ENCODE results near the gene GPR183.

GPR183 gene

GRCh38 chr13:99311137-99311536 is 3.9 kb upstream of the GPR183 start:
- peak; percentile 44 for DNase-seq

DNA sequence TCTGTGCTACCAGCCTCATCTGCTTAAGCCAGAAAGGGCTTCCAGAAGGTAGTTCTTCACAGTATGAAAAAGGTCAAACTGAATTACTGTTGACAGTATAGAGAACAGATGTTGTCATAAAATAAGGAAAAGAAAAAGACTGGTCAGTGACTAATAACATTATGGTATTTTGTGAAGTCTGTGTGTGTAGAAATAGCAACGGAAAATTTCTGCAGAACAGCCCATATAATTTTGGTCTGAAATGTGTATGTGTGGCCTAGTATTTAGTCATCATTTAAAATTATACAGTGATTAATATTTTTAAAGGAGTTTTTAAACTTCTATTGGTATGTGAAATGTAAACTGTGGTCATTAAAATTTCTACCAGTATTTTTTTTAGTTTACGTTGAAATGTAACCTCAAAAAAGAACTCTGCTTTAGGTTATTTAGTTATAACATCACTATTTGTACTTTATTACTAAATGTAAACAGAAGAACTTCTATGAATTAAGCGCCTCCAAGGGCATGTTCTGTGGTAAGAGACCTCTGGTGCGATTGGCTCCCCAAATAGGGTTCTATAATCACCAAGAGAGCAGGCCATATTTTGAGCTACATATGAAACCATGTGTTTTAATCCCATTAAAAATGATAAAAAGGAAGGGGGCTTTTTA is 3.3 kb upstream of the GPR183 start:
- peak; percentile 90 for DNase-seq

DNA sequence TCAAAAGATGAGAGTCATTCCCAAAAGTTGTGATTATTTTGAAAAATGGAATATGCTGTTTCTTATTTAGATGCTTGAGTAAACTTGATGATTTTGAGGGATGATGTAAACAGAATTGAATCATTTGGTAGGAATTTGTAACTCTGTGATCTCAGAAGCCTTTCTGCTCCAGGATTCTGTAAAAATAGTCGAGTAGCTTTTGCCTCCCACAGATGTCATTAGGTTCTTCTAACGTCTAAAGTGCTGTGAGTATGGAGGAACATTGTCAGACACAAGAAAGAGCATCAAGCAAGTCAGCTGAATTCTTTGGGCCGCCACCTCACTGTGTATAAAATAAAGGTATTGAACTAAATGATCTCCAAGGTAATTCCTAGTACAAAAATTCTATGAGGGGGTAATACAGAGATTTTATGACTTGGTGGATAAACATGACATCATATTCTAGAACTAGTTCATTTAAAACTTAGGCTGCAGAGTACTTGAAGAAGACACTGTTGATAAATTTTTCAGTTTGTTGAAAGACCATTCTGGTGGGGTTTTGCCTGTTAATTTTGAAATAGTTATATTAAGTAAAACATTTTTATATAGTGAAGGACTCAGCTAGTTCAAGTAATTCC is 1.4 kb upstream of the GPR183 start:
- peak; percentile 59 for DNase-seq

DNA sequence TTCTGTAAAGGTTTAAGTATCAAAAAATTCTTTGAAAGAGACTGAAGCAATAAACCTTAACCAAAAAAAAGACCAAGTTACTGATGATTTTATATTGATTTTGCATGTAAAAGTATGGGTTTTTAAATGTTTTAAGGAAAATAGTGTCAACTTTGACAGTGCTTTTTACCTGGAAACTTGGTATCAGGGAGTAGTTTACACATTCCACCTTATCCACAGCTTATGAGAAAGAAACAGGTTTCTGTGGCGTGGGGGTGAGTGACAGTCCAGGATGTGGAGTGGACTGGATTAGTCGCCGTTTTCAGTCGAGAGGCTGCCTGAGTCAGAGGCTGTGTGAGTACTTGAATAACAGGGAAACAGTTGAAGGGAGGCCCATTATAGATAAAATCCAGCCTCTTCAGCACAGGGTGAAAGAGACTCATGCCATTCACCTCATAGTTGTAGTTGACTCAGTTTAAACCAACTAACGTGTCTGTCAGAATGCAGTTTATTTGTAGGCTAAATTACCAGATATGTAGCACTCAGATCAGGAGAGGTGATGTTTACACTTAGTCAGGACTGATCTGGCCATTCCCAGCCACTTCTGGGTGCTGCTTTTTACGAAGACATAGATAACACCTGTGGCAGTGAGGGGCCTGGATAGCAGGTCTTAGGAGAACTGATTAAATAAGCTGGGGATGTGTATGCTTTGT is 595 bp upstream of the GPR183 start:
- DNase-seq = peak; percentile 79

GRCh38 chr13:99305566-99305965 is 1.6 kb downstream of the GPR183 start:
- DNase-seq = no peak

- DNase-seq = no peak
Measured at GRCh38 chr13:99305158-99305557, 2.0 kb downstream of the GPR183 start.

GRCh38 chr13:99304541-99304940 is 2.7 kb downstream of the GPR183 start:
- DNase-seq = no peak

GRCh38 chr13:99303863-99304521 is 3.2 kb downstream of the GPR183 start:
- no peak for DNase-seq

DNA sequence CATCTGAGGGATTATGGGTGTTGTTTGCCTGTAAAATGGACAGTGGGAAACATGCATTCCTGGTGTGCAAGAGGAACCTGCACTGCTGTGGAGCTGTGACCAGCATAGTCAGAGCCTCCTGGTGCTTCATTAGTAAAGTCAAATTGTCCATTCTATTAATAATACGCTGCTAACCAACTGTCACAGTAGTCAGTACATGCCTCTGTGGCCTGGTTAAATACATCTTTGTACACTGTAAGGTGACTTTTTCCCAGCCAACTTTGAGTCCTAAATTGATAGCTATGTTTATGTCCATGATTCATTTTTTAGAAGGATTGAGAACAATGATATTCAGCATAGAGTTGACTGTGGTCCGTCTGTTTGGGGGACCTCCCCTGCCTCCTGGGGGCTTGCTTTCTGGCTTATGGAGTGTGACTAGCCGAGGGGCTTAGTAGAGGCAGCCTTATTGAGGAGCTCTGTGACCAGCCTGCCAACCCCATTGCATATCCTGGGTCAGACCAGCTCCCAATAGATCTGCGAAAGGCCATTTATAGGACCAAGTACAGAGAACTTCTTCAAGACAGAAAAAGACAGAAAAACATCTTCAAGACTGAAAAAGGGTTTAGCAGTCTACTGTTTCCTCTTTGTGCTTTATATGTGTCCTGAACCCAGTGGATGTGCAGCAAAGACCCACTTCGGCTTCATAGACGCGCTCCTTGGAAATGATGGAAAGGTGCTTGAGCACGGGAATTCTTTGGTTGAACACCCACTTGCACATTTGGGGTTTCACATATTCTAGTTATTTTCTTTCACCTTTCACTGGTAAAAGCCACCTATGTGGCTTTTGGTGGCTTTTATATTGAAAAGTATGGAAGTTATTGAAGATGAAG is 4.3 kb downstream of the GPR183 start:
- DNase-seq = no peak

DNA sequence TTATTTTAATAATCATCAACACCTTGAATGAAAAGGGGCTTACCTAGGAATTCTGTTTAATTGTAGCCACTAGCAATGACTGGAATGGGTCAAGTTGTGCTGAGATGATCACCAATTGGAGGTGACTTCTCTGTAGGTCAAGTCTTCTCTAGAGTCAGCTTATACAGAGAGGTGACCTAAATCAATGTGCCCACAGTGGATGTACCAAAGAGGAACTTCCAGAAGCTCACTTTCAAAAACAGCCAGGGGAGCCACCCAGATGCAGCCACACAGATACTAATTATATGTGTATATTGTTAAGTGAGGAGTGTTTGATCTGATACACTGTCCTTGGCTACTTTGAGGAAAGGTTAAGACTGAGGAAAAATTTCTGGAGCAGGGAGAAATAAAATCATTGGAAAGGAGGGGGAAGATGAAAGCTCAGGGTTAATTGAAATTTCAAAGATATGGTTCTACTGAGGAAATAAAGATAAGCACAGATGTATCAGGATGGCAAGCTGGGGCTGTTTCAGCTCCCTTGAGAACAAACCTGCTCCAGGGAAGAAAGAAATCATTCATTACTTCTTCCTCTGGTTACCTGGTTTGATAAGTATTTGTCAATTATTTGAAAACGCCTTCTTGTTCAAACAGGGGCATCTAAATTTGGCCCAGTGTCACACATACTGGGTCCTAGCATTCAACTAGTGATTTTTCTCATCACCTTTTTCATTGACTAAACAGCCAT is 5.1 kb downstream of the GPR183 start:
- no peak for DNase-seq

GRCh38 chr13:99301056-99301838 is 6.0 kb downstream of the GPR183 start:
- no peak for DNase-seq

- no peak for DNase-seq
Measured at GRCh38 chr13:99299920-99300341, 7.3 kb downstream of the GPR183 start.

DNA sequence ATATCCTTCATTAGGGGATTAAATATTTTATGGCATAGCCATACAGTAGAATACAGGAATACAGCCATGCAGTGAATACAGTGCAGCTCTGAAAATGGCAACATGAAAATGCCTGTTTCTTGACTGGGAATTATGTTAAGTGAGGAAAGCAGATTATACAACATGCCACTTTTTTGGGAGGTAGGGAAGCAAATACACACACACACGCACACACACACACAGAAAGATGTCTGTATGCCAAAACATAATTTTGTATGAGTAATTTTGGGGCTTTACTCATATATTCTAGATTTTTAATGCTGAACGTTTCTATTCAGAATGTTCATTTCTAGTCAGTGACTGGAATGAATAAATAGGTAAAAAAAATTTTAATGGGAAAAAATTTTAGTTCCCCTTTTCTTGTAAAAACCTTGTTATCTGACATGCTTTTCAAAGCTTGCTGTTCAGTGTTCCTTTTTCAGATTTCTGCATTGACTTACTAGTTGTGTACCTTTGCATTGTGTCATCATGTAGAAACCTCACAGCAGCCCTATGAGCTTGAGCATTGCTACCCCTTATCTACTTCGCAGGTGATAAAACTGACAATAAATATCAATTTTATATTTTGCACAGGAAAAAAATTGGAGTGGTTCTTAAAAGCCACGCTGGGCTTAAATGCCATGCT is 7.8 kb downstream of the GPR183 start:
- peak; percentile 28 for DNase-seq

GRCh38 chr13:99298056-99298455 is 9.1 kb downstream of the GPR183 start:
- DNase-seq = no peak

- DNase-seq = peak; percentile 75
Measured at GRCh38 chr13:99297331-99297730, 9.9 kb downstream of the GPR183 start.

DNA sequence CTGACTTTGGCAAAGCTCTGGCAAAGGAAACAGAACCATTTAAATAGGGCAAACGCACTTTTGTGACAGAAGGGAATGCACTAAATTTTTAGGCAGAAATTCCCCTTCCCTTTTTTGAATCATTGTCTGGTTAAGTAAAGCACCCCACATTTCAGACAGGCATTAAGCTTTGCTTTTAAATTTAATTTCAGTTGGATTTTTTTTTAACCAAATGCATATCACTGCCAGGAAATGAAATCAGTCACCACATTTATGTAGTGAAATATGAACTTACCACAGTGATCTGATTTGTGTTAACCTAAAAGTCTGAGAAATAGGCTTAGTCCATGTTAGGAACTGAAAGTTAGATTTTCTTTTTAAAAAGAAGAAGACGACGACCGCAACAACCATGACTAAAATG is 10.8 kb downstream of the GPR183 start:
- peak; percentile 60 for DNase-seq

GRCh38 chr13:99295488-99296252 is 11.5 kb downstream of the GPR183 start:
- DNase-seq = no peak

DNA sequence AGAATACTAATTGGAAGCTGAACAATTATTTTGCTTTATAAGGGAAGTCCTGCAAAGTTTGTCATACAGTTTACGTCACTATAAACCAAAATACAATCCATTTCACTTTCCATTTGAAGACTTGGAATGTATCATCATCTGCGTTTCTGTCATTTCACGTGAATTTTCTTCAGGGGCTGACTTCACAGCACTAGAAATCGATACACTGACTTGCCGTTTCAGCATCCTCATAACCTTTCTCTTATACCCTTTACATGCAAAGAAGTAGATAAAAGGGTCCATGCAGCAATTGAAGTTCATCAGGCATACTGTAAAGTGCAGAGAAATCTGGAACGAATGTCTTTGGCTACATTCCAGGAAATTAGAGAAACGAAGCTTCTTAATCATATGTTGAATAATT is 12.2 kb downstream of the GPR183 start:
- no peak for DNase-seq

GRCh38 chr13:99294198-99294597 is 13.0 kb downstream of the GPR183 start:
- DNase-seq = no peak

GRCh38 chr13:99293178-99293577 is 14.0 kb downstream of the GPR183 start:
- DNase-seq = no peak

All from fibroblast of skin of right biceps (primary cell).